ENCODE results near the gene PEX5L. TPM values are rescaled to one million over a fixed set of nuclear protein-coding genes. Genes with fewer than 3 reads are reported as not detected.

PEX5L gene
- total and polyA plus RNA-seq, 2 experiments from 2014 or later: 6.3 to 7.0 TPM

GRCh38 chr3:179884136-179884535, 152.6 kb downstream of the PEX5L start:
- no peaks in the 10 kb centered on the region for H3K36me3 ChIP-seq (ENCODE audit: insufficient read depth)
- Mint-ChIP-seq H3K36me3 (ENCODE audit: low read depth) (no peaks in the 10 kb centered on the region), H3K4me3 (no peak overlapping the region), H3K9me3 (no peaks in the 10 kb centered on the region), H3K27me3 (ENCODE audit: insufficient read depth, low read depth, poor library complexity) (peaks cover 2% of the 10 kb centered on the region), H3K27ac (no peak overlapping the region), H3K4me1 (peaks cover 57% of the 10 kb centered on the region)
- no peak for ATAC-seq
- TF ChIP-seq ZNF114 (CRISPR knock-in tag; IDR thresholded peaks at IDR 0.05) (no peak), CTCF (conservative IDR thresholded peaks at IDR 0.05; ENCODE audit: low read depth in 2 of 2) (no peak), EZH2phosphoT487 (IDR thresholded peaks at IDR 0.05; ENCODE audit: unreplicated experiment) (no peak), EZH2 (IDR thresholded peaks at IDR 0.05; ENCODE audit: low read depth, unreplicated experiment) (no peak), ZNF331 (CRISPR knock-in tag; IDR thresholded peaks at IDR 0.05; ENCODE audit: low read depth) (no peak), NANOG (IDR thresholded peaks at IDR 0.05; ENCODE audit: borderline replicate concordance) (no peak), STAT1 (IDR thresholded peaks at IDR 0.05; ENCODE audit: unreplicated experiment) (no peak), POLR2AphosphoS5 (IDR thresholded peaks at IDR 0.05; ENCODE audit: low read depth) (no peak), CREB1 (CRISPR knock-in tag; IDR thresholded peaks at IDR 0.05; ENCODE audit: low read depth) (no peak), ZNF462 (CRISPR knock-in tag; IDR thresholded peaks at IDR 0.05) (no peak), ETS1 (IDR thresholded peaks at IDR 0.05) (no peak), JUNB (IDR thresholded peaks at IDR 0.05; ENCODE audit: unreplicated experiment) (no peak), REST (IDR thresholded peaks at IDR 0.05; ENCODE audit: unreplicated experiment) (no peak)
- H3F3A ChIP-seq (replicated peaks; ENCODE audit: low read depth): no peaks in the 10 kb centered on the region
- no peaks in the 10 kb centered on the region for H3K27me3 ChIP-seq (ENCODE audit: insufficient read depth)
- H3K9me2 ChIP-seq (ENCODE audit: insufficient read depth): no peaks in the 10 kb centered on the region
- H3K4me2 ChIP-seq: no peak overlapping the region
- no peak overlapping the region for H2AFZ ChIP-seq
- no peaks in the 10 kb centered on the region for H4K20me1 ChIP-seq (replicated peaks; ENCODE audit: insufficient read depth)
- no peaks in the 10 kb centered on the region for H3K79me2 ChIP-seq (replicated peaks; ENCODE audit: insufficient read depth)
- DNase-seq (ENCODE audit: low spot score): no peak
- H3K4me3 ChIP-seq: no peak overlapping the region
- peaks cover 32% of the 10 kb centered on the region for H3K4me1 ChIP-seq (ENCODE audit: insufficient read depth)
- H3K27ac ChIP-seq (ENCODE audit: low read depth): no peak overlapping the region
